CD4-positive, alpha-beta T cell treated with Interleukin-17A for 4 hours (primary cell): ENCODE measurements around the gene INHA.
A peak's percentile ranks its signal among the peaks of the same experiment; 100 is the strongest.

Source experiments
- DNase-seq: peaks from one replicate; pipeline ENCODE4 v3.0.0-alpha.2; 2020; ENCODE audit warnings: mixed read lengths

The INHA gene

GRCh38 chr2:219559156-219559915, 12.8 kb upstream of the INHA start:
- no peak for DNase-seq

GRCh38 chr2:219560037-219560892, 11.8 kb upstream of the INHA start:
- DNase-seq = peak; percentile 46

GRCh38 chr2:219560893-219561178, 11.3 kb upstream of the INHA start:
- DNase-seq = no peak

- DNase-seq = no peak
Measured at GRCh38 chr2:219561179-219562048, 10.7 kb upstream of the INHA start.

- no peak for DNase-seq
Measured at GRCh38 chr2:219562049-219563020, 9.8 kb upstream of the INHA start.

- DNase-seq = no peak
Measured at GRCh38 chr2:219563271-219563928, 8.7 kb upstream of the INHA start.

- no peak for DNase-seq
Measured at GRCh38 chr2:219565130-219566080, 6.7 kb upstream of the INHA start.

GRCh38 chr2:219566640-219567039, 5.5 kb upstream of the INHA start:
- DNase-seq = no peak

GRCh38 chr2:219567131-219567530, 5.0 kb upstream of the INHA start:
- no peak for DNase-seq

GRCh38 chr2:219567791-219568361, 4.2 kb upstream of the INHA start:
- DNase-seq = no peak

GRCh38 chr2:219569041-219569440, 3.1 kb upstream of the INHA start:
- no peak for DNase-seq

- no peak for DNase-seq
Measured at GRCh38 chr2:219569635-219570034, 2.5 kb upstream of the INHA start.

- no peak for DNase-seq
Measured at GRCh38 chr2:219570194-219570923, 1.8 kb upstream of the INHA start.

- DNase-seq = no peak
Measured at GRCh38 chr2:219570924-219571310, 1.2 kb upstream of the INHA start.

- DNase-seq = no peak
Measured at GRCh38 chr2:219571311-219572236, 536 bp upstream of the INHA start, which contains the start of gene OBSL1. OBSL1 (minus strand) TSS chr2:219571539; CDS start chr2:219571232, 307 bp downstream.

- no peak for DNase-seq
Measured at GRCh38 chr2:219573166-219573565, 1.1 kb downstream of the INHA start.

- DNase-seq = no peak
Measured at GRCh38 chr2:219574484-219575311, 2.6 kb downstream of the INHA start.
